RKO (cell line): ENCODE data around the gene TNFSF11.

Experiments
- DNase-seq: peaks from one replicate; pipeline ENCODE4 v3.0.0-alpha.2; 2016; ENCODE audit warnings: low spot score

TNFSF11 gene

DNA sequence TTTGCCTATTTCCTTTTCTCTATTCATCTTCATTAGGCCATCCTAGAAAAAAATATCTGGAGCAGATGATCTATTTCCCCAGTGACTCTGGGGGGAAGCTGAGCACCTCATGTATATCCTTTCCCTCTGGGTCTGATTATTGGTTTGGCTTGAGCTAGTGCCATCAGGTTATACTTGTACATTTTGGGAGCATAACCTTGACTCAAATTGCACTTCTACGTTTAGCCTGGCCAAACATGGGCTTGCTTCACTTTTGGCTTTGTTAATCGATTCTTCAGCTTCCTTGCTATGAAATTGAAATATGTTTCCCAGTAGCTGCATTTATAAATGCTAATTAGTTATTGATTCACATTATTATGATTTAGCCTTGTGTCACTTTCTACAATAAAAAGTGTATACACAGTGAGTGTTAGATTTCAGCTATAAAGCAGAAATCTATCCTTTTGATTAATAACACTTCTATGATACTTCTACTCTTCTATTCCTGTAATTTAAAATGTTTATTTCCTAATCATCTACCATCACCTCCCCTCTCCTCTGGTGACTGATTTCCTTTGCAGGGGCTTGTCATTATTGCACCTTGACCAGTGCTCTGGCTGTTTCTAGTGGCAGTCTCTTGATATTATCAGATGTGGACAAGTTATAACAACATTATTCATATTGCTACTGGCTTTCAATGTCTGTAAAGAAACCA is 37.3 kb downstream of the TNFSF11 start:
- DNase-seq: no peak

DNA sequence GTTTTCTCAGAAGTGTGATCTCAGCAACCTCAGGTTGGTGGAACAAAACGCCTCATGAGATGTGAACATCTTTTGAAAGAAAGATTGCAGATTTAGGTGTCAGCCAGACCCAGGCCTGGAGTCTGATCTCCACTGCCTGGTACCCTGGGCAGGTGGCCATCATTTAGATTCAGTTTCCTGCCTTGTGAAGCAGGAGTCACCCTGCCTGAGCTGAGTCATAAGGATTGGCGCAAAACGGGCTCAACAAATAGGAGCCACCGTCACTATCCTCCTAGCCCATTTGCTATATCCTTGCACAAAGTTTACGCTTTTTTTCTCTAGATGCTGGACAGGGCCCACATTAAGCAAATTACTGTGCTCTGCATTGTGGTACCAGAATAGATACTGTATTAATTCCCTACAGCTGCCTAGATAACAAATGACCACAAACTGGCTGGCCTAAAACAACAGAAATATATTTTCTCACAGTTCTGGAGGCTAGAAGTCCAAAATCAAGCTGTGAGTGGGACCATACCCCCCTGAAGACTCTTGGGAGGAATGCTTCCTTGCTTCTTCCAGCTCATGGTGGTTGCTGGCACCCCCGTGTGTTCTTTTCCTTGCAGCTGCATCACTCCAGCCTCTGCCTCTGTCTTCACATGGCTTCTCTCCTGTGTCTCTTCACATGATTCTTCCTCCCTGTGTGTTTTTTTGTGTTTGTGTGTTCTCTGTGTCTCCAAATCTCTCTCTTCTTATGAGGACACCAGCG is 38.2 kb downstream of the TNFSF11 start:
- no peak for DNase-seq

DNA sequence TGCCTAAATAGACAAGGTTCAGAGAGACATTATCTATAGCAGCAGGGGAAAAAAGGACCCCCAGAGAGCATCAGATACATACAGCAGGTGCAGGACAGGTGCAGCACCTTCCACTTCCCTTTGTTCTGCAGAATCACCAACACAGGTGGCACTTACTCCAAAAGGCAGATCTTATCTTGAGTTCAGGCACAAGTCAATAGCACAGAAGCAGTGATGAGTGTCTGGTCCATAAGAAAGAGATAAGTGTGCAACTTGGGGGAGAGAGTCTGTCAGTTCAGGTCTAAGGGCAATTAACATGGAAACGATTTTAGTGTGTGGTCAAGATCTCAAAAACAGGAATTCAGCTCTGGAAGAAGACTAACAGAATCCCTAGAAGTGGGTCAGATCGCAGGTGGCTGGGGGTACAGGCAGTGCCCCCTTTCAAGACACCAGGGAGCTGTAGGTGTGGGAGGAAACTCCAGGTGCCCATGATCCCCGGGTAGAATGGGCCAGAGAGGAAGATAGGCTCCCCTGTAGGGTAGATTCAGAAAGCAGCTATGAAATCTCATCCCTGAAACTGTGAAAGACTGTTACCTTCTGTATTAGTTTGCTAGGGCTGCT is 40.6 kb downstream of the TNFSF11 start:
- DNase-seq: no peak

DNA sequence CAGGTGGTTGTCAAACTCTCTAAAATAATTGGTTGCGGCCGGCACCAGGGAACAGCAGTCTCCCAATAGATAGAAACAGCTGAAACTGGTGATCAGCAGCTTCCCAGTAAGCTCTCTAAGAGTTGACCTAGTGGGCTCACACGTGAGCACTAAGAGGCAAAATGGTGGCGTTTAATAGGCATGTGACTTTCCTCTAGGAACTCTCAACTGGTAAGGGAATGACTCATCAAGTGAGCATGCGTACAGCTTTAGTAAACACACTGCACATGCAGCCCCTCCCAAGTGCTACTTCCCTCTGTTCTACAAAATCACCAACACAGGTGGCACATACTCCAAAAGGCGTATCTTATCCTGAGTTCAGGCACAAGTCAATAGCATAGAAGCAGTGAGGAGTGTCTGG is 41.7 kb downstream of the TNFSF11 start:
- DNase-seq: peak; percentile 7

DNA sequence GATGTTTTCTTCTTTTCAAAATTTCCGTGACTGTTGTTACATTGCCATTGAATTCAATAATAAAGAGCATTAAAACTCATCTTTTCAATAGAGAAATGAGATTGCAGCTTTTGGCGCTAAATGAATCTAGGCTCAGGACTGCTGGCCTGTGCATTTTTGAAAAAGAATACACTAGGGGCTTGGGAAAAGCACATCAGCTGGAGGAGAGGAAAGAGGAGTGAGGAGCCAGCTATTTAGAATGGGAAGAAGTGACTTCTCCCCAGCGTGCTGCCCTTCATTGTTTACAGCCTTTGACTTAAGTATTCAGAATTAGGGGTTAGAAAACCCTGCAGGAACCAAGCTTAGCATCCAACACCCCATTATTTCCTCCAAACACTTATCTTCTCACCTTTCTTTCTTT is 43.3 kb downstream of the TNFSF11 start:
- DNase-seq: no peak

DNA sequence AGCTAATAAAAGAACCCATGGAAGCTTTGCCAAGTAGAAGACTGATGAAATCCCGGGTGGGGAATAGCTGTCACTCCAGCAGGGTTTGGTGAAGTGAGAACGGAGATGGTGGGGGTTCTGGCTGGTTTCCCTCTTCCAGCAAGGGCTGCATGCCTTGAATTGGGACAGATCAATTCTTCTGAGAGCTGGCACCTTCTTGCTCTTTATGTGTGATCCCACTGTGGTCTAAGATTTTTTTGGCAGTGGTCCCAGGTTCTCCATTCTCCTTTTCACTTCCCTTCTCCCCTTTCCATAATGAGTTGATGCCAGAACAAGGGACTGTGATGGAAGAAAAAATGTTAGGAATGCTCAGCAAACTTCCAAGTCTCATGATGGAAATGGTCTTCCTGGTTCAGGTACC is 50.0 kb downstream of the TNFSF11 start:
- DNase-seq: no peak

DNA sequence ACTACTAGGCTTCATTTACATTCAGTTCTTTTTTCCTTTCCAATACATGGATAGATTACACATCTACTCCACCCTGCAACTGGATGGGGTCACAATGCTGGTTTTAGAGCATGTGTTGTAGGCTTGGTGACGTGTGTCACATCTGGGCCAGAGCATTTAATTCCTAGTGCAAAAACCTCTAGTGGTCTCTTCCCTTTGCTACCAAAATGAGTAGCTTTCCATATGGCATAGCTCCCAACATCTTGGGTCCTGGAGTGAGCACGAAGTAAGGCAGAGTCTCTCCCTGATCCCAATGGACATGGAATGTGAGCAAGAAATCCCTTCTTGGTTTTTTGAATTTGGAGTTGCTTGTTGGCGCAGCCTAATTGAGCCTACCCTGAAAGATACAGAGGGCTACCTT is 51.7 kb downstream of the TNFSF11 start:
- DNase-seq: no peak

DNA sequence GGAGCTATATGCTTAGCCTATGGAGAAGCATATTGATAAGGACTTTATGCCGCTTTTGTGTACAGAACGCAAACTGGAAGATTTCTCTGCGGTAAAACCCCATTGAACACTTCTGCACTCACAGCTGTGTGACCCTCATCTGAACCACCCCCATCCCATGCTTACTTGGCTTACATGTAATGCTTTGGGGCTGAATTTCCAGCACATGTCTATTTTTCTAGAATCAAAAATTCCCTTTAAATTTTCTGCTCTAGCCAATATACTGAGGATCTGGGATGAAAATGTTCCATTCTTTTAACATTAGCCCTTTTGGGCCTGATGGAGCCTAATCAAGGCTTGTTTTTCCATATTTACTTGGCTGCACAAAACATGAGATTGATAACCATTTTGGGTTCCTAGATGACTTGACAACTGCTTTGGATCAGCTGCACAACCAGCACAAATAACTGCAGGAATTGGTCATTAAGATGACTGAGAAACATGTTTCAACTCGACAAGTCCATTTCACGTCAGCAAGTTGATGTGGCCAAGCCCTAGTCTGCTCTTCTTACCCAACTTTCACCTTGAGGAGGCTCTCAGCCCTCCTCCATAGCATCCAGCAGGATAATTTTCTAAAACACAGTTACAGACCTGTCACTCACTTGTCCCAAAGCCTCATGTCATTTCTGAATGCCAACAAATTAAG is 52.4 kb downstream of the TNFSF11 start:
- no peak for DNase-seq

DNA sequence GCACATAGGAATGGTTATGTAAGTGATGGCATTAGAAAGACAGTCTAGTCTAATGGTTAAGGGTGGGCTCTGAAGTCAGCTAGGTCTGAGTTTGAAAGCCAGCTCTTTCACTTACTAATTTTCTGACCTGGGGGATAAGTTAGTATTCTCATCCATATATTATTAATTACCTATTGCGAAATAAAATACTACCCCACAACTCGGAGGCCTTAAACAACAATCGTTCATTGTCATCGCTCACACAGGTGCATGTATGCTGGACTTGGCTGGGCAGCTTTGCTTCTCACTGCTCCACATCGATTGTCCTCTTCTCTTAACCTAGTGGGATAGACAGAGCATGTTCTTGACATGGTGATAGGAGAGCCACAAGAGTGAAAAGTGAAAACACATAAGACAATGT is 54.7 kb downstream of the TNFSF11 start:
- DNase-seq: no peak

DNA sequence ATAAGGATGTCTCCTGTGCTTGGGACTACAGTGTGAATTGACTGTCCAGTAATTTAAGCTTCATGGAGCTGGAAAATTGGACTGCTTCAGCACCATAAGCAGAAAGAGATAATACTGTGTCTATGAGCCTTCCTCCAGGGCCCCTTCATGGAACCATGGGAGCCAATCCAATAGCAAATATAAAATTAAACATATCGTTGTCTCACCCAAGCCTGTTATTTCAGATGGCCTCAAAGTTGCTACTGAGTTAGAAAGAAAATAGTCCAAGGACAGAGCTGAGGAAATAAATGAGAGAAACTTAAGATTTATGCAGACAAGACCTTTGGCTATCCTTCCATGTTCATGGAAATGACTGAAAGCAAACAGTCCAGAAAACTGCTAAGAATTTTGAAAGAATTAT is 57.2 kb downstream of the TNFSF11 start:
- DNase-seq: no peak

DNA sequence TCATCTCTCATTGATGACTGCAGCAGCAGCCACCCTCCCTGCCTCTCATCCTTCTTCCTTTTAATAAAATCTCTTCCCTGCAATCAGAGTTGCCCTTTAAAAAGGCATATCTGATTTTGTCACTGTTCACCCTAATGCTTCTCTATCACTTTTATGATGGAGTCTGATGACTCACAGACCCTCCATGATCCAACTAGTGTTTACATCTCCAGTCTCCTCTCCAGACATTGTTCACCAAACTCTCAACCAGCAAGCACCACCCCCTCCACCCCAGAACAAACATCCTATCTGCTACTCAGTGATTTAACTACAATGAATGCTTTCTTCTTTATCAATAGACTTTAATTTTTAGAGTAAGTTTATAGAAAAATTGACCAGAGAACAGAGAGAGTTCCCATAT is 59.5 kb downstream of the TNFSF11 start:
- DNase-seq: no peak

DNA sequence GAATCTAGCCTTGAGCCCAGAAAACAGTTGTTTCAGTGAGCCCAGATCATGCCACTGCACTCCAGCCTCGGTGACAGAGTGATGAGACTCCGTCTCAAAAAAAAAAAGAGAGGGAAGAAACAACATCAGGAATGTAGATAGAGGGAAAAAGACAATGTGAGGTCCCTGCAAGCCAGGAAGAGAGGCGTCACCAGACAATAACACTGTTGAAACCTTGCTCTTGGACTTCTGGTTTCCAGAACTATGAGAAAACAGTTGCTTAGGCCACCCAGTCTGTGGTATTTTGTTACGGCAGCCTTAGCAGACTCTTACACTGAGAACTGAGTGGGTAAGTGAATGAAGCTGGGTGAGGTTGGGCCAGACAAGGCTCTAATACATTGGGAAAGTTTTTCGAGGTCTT is 64.1 kb downstream of the TNFSF11 start:
- DNase-seq: no peak

DNA sequence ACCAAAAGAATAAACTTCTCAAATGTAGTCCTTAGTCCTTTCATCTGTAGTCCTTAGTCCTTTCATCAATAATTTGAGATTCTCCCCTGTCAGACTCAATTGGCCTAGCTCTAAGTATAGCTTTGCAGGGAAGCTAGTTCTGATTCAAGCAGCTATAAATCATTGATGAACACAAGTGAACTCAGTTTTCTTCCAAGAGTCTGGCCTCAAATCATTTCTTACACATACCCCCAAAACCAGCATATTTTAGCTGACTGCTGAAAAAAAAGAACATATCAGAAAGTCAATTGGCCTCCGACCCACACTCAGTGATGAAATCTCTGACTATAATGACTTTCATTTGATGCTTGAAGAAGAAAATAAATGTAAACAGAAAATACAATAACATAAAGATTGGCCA is 64.9 kb downstream of the TNFSF11 start:
- DNase-seq: no peak

DNA sequence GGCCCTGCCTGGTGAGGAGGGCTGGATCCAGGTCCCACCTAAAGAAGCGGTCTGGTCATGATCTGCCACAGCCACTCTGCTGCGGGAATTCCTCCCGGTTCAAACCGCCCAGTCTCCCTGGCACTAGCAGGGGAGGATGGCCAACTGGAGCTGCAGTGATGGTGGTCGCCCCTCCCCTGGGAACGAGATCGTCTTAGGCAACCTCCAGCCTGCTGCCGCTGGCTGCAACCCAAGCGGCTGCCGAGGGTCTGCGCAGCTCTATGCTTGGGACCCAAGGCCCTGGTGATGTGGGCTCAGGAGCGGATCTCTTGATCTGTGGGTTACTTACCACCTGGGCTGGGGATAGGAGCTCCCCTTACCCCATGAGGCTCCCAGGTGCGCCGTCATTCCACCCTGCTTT is 69.1 kb downstream of the TNFSF11 start:
- no peak for DNase-seq

DNA sequence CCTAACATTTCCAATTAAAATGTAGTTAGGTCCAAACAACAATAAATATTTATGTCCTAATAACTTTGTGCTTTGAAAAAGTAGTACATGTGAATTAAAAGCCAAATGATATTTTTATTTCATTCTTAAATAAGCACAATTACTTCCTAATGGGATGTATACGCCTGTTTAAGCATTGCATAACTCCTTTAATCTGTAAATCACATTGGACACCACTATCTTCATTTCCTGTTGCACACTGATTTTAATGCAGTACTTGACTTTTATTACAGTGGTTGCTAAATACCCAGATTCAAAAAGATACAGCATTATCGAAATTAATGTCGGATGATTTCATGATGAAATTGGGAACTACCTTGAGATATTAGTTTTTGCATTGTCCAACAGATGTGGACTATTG is 70.9 kb downstream of the TNFSF11 start:
- no peak for DNase-seq

DNA sequence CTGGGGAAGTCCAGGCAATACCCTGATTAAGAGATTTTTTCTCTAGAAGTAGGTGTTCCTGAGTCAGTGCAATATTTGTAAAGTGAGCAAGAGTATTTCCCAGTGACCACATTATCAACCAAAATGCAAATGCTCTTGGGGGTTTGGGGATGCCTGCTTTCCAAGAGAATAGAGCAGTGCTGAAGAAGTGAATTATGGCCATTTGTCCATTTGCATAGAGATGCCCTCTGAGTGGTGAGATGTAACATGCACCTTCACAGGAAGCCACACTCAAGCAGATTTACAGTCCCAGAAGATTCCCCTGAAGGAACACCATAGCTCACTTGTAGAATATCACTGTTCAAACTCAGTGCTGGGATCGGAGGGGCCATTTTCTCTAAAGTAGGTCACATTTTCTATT is 71.8 kb downstream of the TNFSF11 start:
- DNase-seq: no peak

DNA sequence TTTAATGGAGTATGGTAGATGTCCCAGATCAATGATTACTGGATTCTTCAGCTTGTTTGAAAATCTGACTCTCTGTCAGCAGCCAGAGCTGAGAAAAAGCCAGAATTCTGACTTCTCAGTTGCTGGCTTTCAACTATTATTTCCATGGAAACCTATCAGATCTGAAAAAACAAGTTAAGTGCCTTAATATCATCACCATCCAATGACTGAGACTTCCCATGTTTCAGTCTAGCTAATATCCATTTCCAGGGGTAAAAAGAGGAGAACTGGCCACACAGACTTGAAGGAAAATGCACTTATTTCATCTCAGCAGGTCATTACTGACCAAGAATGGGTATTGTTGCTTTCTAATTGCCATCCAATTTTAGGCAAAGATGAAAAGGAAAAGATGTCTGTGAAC is 75.2 kb downstream of the TNFSF11 start:
- DNase-seq: no peak

DNA sequence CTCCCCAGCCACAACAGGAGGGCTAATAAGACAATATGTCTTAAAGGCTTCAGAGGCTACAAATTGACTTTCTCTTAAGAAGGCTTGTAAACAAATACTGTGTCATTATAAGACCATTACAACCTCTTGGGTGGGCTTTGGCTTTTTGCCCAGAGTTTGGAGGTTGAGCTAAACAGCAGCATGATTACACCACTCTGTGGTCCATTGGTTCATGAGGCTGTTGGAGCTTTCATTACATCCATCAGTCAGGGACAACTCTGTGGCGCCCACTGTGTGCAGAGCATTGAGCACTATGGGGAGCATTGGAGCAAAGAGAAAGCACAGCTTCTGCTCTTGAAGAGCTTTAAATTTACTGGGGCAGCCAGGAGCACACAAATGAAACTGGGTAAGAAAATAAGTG is 75.9 kb downstream of the TNFSF11 start:
- no peak for DNase-seq

DNA sequence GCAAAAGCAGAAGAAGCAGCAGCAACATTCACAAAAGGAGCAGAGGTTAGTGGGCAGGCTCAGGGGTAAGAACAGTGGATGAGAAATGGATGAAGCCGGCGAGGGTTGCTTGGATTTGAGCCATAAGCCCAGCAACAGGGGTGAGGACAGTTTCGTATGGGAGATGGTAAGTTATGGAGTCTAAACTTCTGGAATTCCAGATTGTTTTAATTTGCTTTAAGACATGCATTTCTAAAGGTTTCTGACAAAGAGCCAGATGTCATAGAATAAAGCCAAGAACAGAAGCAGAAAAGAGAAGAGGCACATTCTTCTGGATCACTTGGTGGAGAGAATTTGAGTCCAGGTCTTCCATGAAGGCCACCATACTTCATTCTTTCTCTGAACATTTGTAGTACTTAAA is 76.6 kb downstream of the TNFSF11 start:
- no peak for DNase-seq

DNA sequence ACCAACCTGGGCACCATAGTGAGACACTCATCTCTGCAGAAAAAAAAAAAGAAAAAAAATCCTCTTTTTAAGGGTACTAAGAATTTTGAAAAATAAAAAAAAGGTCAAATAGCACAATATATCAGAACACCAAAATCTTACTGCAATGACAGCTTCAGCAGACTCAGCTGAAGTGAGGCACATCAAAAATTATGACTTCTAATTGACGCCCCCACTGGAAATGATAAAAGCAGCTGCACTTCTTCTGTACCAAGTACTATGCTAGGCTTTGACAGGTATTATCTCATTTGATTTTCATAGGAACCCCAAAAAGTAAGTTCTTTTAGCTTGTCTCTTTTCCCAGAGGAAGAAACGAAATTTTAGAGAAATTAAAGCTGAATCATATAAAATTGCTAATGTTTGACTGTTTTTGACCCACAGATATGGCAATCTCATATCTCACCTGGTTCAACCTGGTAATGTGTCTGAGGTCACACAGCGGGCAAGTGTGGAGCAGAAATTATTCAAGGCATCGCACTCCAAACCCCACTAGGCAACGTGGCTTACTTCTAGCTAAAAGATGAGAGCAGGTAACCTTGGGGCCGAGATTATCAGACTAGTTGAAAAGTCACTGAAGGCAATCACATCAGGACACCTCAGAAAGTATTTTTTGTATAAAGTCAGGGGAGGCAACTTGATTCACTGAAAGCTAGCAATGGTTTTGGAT is 78.1 kb downstream of the TNFSF11 start:
- no peak for DNase-seq

DNA sequence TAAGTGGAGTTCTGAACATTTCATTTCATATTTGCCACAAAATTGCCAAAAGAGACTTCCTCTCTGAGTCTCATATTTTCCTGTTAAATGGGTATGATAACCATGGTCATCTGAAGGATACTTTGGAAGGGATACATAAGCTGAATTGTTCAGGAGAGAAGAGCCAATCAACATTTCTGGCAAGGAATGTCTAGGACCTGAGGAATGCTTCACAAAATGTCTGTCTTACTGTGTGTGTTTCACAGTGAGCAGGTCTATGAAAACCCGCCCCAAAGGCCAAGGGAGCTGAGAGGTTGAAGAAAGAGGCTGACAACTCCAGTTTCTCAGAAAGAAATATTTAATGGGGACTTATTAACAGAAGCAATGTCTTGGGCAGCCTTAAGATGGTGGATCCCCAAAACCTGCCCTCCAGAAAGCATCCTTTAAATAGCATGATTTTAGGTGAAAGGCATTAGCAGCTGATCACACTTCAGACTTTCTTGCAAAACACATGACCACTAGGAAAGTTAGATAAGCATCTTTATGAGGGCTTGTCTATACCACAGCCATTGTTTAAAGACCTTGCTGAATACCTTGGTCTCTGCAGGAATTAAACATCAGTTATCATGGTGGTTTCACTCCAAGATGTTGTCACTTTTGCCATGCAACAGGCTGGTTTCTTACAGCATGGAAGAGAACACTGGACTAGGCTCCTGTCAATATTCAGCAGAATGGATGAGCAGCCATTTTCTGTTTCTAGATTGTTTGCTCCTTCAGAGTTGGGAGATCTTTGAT is 78.9 kb downstream of the TNFSF11 start:
- DNase-seq: no peak

DNA sequence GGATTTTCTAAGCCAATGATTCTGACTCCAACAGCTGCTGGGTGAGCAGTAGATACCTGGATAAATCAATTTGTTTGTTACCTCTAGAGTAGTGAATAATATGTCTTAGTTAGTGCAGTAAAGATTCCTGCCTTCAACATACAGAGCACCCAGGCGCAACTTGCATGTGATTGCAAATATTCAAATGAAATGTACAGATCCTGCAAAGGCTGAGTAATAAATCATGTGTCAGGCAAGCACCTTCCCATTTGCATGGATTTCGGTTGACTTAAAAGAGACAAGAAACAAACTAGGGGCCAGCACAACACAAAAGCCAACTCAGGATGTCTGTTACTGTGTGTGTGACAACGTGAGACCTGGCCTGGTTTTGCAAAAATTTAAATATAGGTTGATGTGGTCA is 79.7 kb downstream of the TNFSF11 start:
- DNase-seq: no peak
